Cerebellar cortex (tissue), 1 donor: ENCODE results near the gene TMEM120B.
"Not testable (repeated sequence)": the region's sequence is repeated elsewhere in the genome, so short reads cannot be mapped to it uniquely, and the experiment has no call there.

Source experiments
- DNase-seq: peaks from one replicate; pipeline ENCODE4 v3.0.0-alpha.2; 2015; ENCODE audit warnings: low spot score

The TMEM120B gene

DNA sequence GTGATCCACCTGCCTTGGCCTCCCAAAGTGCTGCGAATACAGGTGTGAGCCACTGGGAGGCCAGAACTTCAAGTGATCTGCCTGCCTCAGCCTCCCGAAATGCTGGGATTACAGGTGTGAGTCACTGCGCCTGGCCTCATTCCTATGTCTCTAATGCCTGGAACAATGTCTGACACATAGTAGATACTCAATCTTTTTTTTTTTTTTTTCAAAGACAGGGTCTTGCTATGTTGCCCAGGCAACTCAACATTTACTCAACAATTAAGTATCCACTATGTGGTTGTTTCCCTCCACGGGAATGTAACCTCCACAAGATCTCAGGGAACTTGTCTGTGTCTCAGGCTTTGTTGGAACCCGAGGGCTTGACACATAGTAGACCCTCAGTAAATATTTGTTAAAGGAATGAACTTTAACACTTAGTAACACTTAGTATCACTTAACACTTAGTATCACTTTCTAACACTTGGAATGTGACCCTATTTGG is 3.0 kb upstream of the TMEM120B start:
- peak; percentile 40 for DNase-seq

DNA sequence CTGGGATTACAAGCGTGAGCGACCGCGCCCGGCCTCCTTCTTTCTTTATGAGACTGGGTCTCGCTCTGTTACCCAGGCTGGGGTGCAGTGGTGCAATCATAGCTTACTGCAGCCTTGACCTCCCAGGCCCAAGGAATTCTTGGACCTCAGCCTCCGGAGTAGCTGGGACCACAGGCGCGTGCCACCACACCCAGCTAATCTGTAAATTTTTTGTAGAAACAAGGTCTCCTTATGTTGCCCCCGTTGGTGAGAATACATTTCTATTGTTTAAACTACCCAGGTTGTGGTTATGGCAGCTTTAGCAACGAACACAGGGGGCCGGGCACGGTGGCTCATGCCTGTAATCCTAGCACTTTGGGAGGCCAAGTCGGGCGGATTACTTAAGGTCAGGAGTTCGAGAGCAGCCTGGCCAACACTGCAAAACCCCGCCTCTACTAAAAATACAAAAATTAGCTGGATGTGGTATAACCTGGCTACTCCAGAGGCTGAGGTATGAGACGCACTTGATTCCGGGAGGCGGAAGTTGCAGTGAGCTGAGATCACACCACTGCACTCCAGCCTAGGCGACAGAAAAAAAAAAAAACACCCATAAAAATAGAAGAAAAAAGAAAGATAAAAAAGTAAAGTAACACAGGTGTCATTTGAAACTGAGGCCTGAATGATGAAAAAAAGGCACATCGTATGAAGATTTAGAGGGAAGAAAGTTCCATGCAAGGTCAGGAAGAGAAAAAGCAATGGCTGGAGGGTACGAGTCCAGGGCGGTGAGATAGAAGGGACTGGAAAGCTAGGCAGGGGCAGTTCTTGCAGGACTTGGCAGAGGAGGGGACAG is 977 bp upstream of the TMEM120B start:
- DNase-seq: no peak

DNA sequence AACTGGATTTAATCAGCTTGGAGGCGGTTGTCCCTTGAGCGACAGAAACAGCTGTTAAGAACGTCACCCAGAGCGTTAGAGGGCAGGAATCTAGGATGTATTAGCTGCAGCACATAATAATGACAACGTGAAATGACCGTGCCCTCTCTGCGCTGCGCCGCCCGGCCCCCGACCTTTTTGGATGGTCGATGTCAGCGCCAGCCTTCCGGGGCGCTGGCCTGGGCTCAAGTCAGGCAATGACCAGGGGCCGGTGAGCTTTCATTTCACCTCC is 427 bp upstream of the TMEM120B start:
- DNase-seq: peak; percentile 61

DNA sequence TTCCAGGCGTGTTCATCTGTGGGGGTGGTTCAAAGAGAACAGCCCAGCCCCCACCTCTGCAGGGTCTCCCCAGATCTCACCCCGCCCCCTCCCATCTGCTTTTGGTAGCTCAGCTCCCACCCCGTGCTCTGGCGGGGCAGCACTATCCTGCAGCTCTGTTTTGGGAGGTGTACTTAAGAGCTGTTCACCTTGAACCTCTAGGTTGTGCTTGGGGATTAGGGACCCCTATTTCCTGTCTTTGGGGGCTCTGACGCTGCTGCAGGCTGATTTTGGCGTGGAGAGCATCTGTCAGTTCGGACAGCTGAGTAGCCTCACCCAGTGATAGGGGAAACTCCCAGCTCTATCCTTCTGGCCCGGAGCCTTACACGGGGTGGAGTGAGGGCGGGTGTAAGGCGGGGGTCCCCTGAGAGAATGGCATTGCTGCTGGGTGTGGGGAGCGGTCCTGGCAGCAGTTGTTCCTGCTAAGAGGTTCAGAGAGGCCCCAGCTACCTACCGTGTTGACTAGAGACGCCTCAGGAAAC is 765 bp downstream of the TMEM120B start:
- DNase-seq: no peak

DNA sequence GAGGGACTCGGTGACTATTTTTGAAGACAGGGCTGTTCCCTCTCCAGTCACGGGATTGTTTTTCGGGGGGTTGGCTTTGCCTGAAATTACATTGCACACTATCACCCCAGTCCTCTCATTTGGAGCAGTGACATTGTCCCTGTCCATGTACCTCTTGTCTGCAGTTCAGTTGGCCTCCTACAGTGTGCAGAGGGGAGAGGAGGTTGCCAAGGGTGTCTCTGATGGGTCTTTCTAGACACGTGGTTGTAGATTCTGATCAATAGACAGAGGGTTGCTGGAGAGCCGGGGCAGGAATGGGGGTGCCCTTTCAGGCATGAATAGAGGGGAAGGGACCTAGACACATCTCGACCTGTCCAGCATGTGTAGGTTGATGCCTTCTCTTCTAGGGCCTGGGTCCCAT is 1.2 kb downstream of the TMEM120B start:
- DNase-seq: peak; percentile 37

DNA sequence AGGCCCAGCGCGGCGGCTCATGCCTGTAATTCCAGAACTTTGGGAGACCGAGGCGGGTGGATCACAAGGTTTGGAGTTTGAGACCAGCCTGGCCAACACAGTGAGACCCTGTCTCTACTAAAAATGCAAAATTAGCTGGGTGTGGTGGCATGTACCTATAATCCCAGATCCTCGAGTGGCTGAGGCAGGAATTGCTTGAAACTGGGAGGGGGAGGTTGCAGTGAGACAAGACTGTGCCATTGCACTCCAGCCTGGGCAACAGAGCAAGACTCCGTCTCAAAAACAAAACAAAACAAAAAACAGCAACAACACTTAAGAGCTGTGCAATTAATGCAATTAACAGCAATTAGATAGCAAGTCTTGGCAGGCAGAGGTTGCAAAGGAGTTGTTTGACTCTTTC is 2.5 kb downstream of the TMEM120B start:
- DNase-seq: not testable (repeated sequence)

DNA sequence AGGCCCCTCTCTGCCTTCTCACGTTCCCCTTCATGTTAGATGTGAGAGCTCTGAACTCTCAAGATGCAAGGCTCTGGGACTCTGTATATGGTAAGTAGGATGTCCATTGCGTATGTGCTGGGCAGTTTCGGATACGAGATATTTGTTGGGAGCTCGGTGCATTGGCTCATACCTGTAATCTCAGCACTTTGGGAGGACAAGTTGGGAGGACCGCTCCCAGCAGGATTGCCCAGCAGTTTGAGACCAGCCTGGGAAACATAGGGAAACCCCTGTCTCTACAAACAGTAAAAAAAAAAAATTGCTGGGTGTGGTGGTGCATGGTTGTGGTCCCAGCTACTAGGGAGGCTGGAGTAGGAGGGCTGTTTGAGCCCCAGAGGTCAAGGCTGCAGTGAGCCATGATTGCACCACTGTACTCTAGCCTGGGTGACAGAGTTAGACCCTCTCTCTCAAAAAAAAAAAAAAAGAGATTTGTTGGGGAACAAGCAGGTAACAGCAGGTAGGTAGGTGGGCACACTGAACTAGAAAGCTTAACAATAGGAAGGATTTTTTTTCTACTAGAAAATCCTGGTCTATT is 3.4 kb downstream of the TMEM120B start:
- no peak for DNase-seq

DNA sequence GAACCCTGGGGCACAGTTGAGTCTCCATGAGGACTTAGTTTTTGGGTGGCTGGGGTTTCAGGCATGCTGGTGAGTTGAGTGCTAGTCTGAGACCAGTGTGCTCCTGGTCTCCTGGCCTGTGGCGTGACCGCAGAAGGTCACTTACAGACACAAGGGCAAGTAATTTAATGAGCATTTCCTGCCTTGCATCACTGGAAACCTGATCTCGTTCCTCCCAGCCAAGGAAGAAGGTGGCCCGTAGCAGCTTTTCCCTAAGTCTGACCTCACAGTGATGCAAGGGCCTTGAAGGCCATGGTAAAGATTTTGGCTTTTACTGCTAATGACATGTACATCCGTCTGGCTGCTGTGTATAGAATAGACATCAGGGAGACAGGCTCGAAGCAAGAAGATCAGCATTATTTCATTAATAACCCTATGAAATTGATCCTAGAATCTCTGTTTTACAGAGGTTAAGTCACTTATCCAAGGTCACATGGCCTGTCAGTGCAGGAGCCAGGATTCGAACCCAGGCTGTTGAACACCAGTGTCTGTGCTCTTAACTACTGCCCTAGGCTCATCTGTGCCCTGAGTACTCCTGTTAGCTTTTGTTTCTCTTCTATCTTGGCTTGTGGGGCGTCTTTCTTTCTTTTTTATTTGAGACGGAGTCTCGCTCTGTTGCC is 4.6 kb downstream of the TMEM120B start:
- peak; percentile 36 for DNase-seq

DNA sequence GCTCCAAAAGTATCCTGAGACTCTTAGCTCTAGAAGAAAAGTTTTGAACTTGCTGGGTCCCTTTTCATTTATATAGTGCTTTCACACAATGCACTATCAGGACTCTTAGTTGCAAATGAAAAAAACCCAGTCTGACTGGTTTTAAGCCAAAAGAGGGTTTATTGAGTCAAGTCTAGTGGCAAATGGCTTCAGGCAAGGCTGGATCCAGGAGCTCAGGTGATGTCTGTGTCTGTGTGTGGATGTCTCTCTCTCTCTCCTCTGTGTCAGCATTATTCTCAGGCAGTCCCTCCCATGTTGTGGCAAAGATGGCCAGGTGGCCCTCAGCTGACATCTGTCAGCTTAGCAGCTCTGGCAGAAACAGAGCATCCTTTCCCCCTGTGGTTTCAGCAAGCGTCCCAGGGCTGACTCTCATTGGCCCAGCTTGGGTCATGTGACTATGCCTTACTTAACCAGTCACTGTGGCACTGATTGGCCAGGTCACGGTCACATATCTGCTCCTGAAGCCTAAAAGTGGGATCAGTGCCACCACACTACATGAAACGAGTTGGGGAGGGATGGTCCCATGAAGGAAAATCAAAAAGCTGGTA is 6.2 kb downstream of the TMEM120B start:
- DNase-seq: peak; percentile 54

DNA sequence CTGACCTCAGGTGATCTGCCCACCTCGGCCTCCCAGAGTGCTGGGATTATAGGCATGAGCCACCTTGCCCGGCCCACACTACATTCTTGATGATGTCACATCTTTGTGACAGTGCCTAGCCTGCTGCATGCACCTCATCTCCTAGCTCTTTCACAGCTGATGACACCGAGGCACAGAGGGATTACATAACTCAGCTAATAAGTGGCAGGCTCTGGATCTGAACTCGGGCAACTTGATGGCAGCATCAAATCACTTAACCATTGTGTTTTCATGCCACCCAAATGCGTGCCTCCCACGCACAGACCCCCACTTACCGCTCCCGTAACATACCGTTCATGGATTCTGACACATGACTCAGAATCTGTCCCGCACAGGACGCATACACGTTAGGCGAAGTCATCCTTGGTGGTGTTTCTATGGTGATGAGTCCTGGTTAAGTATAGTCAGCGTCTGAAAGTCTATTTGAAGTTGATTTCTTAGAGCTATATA is 7.4 kb downstream of the TMEM120B start:
- DNase-seq: no peak

DNA sequence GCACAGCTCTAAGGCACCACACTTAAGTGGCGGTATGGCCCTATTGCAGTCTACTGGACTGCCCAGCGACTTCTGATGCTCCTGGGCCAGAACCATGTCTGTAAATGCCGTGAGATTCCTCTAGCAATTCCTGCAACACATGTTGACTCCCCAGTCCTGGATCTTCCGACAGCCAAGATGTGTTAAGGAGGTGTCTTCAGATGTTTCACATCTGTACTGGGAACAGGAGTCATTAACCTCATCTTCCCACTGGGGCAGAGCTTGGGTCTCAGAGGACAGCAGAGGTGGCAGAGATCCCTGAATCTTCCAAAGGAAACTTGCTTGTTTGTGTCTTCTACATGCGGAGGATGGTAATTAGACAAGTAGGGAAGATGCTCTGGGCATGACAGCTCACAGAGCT is 8.2 kb downstream of the TMEM120B start:
- no peak for DNase-seq

DNA sequence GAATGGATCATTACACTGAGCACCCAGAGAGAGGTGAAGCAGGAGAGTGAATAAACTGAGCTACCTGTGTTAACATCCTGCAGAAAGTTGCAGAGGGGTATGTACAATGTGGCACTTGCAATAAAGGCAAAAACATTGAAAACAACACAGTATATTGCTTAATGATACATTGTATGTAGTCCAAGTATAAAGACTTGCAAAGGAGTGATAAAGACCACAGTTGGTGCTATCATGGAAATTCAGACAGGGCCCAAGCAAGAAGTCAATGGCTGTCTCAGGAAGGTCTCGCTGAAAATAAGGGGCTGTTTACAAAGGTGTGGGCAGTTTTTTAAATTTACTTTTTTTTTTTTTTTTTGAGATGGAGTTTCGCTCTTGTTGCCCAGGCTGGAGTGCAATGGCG is 10.0 kb downstream of the TMEM120B start:
- DNase-seq: no peak

DNA sequence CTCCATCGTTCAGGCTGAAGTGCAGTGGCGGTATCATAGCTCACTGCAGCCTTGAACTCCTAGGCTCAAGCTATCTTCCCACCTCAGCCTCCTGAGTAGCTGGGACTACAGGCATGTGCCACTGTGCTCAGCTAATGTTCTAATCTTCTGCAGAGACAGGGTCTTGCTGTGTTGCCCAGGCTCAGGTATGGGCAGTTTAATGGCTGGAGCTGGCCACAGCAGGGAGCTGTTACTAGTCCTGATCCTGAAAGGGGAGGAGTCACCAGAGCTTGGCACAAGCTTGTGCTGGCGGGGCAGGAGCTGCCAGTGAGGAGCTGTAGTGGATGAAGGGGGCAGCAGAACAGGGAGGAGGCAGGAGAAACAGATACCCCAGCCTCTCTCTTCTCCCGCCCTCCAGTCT is 10.6 kb downstream of the TMEM120B start:
- DNase-seq: no peak

DNA sequence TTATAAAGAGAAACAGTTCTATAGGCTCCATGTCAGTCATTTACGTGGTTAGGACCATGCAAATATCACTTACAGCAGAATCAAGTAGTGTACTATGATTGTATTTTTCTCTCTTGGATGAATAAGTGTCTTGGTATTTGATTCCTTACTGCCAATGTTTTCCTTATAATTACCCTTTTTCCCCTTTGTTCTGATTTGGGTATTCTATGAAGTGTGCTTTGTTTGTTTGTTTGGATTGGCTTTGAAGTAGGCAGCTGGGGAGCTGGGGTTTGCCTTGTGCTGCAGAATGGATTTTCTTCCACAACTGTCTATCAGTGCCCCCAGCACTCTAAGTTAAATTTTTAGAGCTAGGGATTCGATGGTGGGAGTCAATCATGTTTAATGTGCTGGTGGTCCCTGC is 12.4 kb downstream of the TMEM120B start:
- DNase-seq: no peak

DNA sequence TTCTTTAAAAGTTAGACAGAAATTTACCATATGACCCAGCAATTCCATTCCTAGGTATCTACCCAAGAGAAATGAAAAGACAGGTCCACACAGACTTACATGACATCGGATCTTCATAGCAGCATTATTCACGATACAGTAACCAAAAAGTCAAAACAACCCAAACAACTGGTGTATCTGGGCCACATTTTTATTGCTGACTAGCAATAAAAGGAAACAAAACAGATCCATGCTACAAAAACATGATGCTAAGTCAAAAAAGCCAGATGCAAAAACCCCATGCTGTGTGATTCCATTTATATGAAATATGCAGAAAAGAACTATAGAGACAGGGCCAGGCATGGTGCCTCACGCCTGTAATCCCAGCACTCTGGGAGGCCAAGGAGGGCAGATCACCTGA is 12.9 kb downstream of the TMEM120B start:
- DNase-seq: no peak

DNA sequence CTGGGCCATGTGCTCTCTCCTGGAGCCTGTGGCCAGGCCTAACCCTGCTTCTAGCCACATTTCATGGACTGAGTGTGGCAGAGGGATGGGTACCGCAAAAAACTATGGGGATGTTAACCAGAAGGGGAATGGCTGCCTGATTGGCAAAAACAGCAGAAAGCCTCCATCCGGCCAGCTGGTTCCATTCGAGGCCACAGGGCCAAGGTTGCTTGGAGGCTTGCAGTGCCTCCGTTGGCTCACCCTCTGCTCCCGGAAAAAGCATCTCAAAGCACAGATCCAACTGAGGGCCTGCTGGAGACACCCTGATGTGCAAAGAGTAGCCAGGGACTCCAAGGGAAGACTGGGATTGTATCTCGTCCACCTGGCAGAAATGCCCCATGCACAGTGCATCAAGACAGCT is 16.5 kb downstream of the TMEM120B start:
- DNase-seq: no peak

DNA sequence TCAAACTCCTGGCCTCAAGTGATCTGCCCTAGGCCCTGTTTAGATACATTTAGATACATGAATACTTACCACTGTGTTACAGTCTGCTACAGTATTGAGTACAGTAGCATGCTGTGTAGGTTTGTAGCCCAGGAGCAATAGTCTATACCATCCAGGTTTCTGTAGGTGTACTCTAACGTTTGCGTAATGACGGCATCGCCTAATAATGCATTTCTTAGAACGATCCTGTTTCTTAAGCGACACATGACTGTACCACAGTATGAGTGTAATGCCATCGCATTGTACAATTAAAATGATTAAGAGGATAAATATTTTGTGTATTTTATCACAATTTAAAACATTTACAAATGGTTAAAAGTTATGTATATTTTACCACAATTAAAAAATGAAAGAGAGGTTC is 18.9 kb downstream of the TMEM120B start:
- DNase-seq: no peak

DNA sequence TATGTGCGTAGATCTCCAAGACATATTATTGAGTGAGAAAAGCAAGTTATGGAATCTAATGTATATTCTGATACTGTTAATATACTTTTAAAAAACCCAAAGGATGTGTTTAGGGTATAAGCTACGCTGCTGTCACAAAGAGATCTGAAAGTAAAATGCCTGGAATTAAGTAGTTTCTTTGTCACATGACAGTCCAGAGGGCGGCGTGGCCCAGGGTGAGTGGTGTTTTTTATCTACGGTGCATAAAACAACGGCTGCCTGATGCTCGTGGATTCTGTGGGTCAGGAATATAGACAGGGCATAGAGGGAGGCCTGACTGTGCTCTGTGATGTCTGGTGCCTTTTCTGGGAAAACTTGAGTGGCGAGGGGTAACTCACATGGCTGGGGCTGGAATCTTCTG is 21.3 kb downstream of the TMEM120B start:
- DNase-seq: no peak

DNA sequence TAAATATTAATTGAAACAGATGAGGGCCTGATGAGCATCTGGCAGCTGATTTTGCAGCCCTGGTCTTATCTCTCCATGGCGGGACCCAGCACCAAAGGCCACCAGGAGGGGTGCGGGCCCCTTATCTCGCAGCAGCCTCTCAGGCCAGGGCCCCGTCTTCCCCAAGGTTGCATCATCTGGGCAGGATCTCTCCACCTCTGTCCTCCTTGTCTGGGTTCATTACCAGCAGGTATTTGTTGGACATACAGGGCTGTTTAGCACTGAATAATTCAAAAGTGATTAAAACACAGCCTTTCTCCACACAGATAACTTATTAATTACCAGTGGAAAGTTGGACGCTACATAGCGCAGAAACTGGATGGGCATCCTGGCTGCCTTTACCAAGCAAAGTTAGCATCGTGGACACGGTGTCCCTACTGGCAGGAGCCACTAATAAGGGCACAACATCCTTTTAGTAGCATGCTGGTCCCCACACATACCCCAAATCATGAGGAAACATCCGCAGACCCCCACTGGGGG is 25.8 kb downstream of the TMEM120B start:
- DNase-seq: no peak

DNA sequence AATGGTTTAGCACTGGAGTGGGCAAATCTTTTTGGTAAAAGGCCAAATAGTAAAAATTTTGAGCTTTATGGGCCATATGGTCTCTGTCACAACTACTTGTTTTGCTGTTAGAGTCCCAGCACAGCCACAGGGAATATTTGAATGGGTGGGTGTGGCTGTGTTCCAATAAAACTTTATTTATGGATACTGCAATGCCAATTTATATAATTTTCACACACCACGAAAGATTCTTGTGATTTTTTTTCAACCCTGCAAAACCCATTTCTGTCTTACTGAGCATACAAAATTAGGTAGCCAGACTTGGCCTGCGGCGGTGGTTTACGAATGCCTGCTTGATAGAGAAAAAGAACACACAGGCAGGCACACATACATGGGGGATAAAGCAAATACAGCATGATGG is 28.3 kb downstream of the TMEM120B start:
- no peak for DNase-seq

DNA sequence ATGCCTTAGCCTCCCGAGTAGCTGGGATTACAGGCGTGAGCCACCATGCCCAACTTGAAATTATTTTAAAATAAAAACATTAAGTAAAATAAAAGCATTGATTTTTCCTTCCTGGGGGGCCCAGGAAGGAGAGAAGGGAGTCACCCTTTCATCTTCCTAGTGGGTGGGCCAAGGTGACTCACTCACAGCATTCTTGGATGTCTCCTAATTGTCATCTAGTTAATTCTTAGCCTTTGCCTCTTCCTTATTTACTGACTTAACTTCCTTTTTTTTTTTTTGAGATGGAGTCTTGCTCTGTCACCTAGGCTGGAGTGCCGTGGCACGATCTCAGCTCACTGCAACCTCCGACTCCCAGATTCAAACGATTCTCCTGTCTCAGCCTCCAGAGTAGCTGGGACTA is 29.2 kb downstream of the TMEM120B start:
- DNase-seq: no peak

DNA sequence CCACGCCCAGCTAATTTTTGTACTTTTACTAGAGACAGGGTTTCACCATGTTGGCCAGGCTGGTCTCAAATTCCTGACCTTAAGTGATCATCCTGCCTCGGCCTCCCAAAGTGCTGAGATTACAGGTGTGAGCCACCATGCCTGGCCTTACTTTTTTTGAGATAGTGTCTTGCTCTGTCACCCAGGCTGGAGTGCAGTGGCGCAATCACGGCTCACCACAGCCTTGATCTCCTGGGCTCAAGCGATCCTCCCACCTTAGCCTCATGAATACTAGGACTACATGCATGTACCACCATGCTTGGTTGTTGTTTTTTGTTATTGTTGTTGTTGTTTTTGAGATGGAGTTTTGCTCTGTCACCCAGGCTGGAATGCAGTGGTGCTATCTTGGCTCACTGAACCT is 33.0 kb downstream of the TMEM120B start:
- not testable (repeated sequence) for DNase-seq

DNA sequence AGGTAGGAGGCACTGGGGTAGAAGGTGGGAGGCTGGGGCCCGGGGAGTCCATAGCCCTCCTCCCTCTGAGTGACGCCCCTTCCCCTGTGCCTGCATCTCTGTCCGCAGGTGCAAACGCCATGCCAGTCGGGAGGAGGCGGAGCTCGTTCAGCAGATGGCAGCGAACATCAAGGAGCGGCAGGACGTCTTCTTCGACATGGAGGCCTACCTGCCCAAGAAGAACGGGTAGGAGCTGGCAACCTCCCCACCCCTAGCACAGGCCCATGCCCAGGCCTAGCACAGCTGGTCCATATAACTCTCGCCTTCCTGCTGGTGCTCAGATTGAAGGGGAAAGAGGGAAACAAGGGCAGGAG is 35.6 kb downstream of the TMEM120B start:
- DNase-seq: peak; percentile 65
